ENCODE data around the gene PTPA. TPM values are rescaled to one million over a fixed set of nuclear protein-coding genes. Genes with fewer than 3 reads are reported as not detected.
A peak's percentile ranks its signal among the peaks of the same experiment; 100 is the strongest.

PTPA gene
- total RNA-seq, 1 donor from 2014 or later = 143 TPM

- Mint-ChIP-seq H3K36me3 (ENCODE audit: low read depth) (peaks cover 7% of the 10 kb centered on the region), H3K4me1 (ENCODE audit: low read depth) (peaks cover 52% of the 10 kb centered on the region), H3K27me3 (ENCODE audit: low read depth) (no peaks in the 10 kb centered on the region), H3K27ac (ENCODE audit: unreplicated experiment) (no peak overlapping the region), H3K9me3 (ENCODE audit: low read depth) (no peaks in the 10 kb centered on the region), H3K4me3 (ENCODE audit: unreplicated experiment) (no peak overlapping the region)
- TF ChIP-seq, protein P1, sequence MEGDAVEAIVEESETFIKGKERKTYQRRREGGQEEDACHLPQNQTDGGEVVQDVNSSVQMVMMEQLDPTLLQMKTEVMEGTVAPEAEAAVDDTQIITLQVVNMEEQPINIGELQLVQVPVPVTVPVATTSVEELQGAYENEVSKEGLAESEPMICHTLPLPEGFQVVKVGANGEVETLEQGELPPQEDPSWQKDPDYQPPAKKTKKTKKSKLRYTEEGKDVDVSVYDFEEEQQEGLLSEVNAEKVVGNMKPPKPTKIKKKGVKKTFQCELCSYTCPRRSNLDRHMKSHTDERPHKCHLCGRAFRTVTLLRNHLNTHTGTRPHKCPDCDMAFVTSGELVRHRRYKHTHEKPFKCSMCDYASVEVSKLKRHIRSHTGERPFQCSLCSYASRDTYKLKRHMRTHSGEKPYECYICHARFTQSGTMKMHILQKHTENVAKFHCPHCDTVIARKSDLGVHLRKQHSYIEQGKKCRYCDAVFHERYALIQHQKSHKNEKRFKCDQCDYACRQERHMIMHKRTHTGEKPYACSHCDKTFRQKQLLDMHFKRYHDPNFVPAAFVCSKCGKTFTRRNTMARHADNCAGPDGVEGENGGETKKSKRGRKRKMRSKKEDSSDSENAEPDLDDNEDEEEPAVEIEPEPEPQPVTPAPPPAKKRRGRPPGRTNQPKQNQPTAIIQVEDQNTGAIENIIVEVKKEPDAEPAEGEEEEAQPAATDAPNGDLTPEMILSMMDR (IDR thresholded peaks at IDR 0.05) = no peak
- no peak for DNase-seq (ENCODE audit: low spot score)
Observed at GRCh38 chr9:129136446-129137035, 25.3 kb downstream of the PTPA start.

GRCh38 chr9:129137292-129138143 lies 26.3 kb downstream of the PTPA start:
- DNase-seq (ENCODE audit: low spot score) = no peak
- Mint-ChIP-seq H3K27me3 (ENCODE audit: low read depth) (no peaks in the 10 kb centered on the region), H3K9me3 (ENCODE audit: low read depth) (no peaks in the 10 kb centered on the region), H3K36me3 (ENCODE audit: low read depth) (peaks cover 7% of the 10 kb centered on the region), H3K27ac (ENCODE audit: unreplicated experiment) (peak overlapping the region; percentile 100), H3K4me3 (ENCODE audit: unreplicated experiment) (no peak overlapping the region), H3K4me1 (ENCODE audit: low read depth) (peaks cover 58% of the 10 kb centered on the region)
- TF ChIP-seq, protein P1 (IDR thresholded peaks at IDR 0.05) = no peak

DNA sequence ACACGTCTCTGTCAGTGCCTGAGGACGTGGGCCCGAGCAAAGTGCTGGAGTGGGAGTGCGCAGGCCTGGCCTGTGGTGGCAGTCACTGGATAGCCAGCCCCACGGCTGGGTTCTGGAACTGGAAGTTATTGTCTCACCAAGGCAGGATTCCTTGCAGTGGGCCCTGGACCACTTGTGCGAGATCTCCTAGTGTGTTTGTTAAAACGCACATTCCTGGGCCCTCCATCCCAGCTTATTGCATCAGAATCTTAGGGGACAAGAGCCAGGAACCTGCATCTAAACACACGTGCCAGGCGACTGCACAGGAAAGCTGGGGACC lies 26.9 kb downstream of the PTPA start:
- Mint-ChIP-seq H3K27me3 (ENCODE audit: low read depth) (no peaks in the 10 kb centered on the region), H3K4me1 (ENCODE audit: low read depth) (peaks cover 64% of the 10 kb centered on the region), H3K4me3 (ENCODE audit: unreplicated experiment) (no peak overlapping the region), H3K27ac (ENCODE audit: unreplicated experiment) (peak overlapping the region; percentile 100), H3K9me3 (ENCODE audit: low read depth) (no peaks in the 10 kb centered on the region), H3K36me3 (ENCODE audit: low read depth) (peaks cover 7% of the 10 kb centered on the region)
- TF ChIP-seq, protein P1 (IDR thresholded peaks at IDR 0.05) = no peak
- no peak for DNase-seq (ENCODE audit: low spot score)

- H3K4me1 Mint-ChIP-seq (ENCODE audit: low read depth) = peaks cover 69% of the 10 kb centered on the region
- H3K27ac Mint-ChIP-seq (ENCODE audit: unreplicated experiment) = peak overlapping the region; percentile 100
- peak overlapping the region; percentile 72 for H3K4me3 Mint-ChIP-seq (ENCODE audit: unreplicated experiment)
- DNase-seq (ENCODE audit: low spot score) = no peak
- peaks cover 6% of the 10 kb centered on the region for H3K36me3 Mint-ChIP-seq (ENCODE audit: low read depth)
- TF ChIP-seq, protein P1 (IDR thresholded peaks at IDR 0.05) = no peak
- no peaks in the 10 kb centered on the region for H3K9me3 Mint-ChIP-seq (ENCODE audit: low read depth)
- no peaks in the 10 kb centered on the region for H3K27me3 Mint-ChIP-seq (ENCODE audit: low read depth)
Observed at GRCh38 chr9:129138476-129139232, 27.4 kb downstream of the PTPA start.

Data from chondrocyte (in vitro differentiated cells).